Measurements from ENCODE around the gene OR1N1. TPM values are rescaled to one million over a fixed set of nuclear protein-coding genes. Genes with fewer than 3 reads are reported as not detected.

The OR1N1 gene
- polyA plus RNA-seq, 3 donors: not detected

DNA sequence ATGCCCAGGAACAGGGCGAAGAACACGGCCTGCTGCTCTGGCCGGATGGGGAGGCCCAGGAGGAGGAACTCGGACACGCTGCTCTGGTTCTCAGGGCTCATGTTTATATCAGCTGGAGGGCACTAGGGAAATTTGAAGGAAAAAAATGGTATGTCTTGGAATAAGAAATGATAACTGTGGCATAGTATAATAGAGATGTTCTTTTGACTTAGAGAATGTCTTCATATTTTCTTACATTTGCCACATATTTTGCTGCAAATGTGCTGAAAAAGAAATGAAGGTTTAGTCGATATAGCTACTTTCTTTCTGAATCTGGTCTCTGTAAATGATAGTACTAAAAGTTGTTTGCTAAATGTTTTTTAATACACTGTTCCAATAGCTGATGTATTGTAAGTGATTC lies 49.3 kb downstream of the OR1N1 start, which contains the start of gene OR1J1:
Gene OR1J1, minus strand, starts transcription at position 101 of the 400 bp plus-strand sequence. Its CDS starts 0 bp downstream, at position 101.
- no peak for DNase-seq (ENCODE audit: extremely low read depth in 1 of 11, low read depth in 9 of 11, low spot score in 4 of 11)

DNA sequence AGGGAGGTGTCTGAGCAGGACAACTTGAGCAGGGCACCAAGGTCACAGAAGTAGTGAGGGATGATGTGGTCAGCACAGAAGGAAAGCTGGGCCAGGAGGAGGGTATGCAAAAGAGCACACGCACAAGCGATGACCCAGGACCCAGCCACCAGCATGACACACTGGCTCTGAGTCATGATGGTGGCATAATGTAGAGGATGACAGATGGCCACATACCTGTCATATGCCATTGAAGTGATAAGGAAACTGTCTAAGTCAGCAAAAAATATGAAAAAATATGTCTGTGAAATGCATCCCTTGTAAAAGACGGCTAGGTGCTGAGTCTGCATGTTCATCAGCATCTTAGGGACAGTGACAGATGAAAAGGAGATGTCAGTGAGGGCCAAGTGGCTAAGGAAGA lies 49.7 kb downstream of the OR1N1 start:
- DNase-seq (ENCODE audit: extremely low read depth in 1 of 11, low read depth in 9 of 11, low spot score in 4 of 11): no peak

Other genes starting within 250 kb of the OR1N1 start
- gene PTGS1, start 156.3 kb downstream of the OR1N1 start, polyA plus RNA-seq (ENCODE audit: insufficient read length in 3 of 3): 1 to 10 TPM; 3.3 to 7.1 (median 4.4) TPM
- gene OR1J1, start 49.4 kb downstream of the OR1N1 start, polyA plus RNA-seq (ENCODE audit: insufficient read length in 3 of 3): not detected
- not detected for gene OR1J2, start 16.5 kb downstream of the OR1N1 start, polyA plus RNA-seq (ENCODE audit: insufficient read length in 3 of 3)
- gene OR1J4, start 8.2 kb downstream of the OR1N1 start, polyA plus RNA-seq (ENCODE audit: insufficient read length in 3 of 3): not detected
- gene OR1N2, start 25.8 kb upstream of the OR1N1 start, polyA plus RNA-seq (ENCODE audit: insufficient read length in 3 of 3): not detected
- gene OR1L8, start 56.1 kb upstream of the OR1N1 start, polyA plus RNA-seq (ENCODE audit: insufficient read length in 3 of 3): under 1 TPM; 0.09 to 0.19 (median 0.12) TPM
- gene OR1Q1, start 87.4 kb upstream of the OR1N1 start, polyA plus RNA-seq (ENCODE audit: insufficient read length in 3 of 3): not detected
- gene OR1B1, start 130.3 kb upstream of the OR1N1 start, polyA plus RNA-seq (ENCODE audit: insufficient read length in 3 of 3): not detected
- not detected for gene OR1L1, start 134.4 kb upstream of the OR1N1 start, polyA plus RNA-seq (ENCODE audit: insufficient read length in 3 of 3)
- not detected for gene OR1L3, start 147.8 kb upstream of the OR1N1 start, polyA plus RNA-seq (ENCODE audit: insufficient read length in 3 of 3)
- gene OR1L4, start 196.7 kb upstream of the OR1N1 start, polyA plus RNA-seq (ENCODE audit: insufficient read length in 3 of 3): not detected
- not detected for gene OR1L6, start 215.0 kb upstream of the OR1N1 start, polyA plus RNA-seq (ENCODE audit: insufficient read length in 3 of 3)